GM12892 (cell line): ENCODE data around the gene POLR3B. TPM values are rescaled to one million over a fixed set of nuclear protein-coding genes. Genes with fewer than 3 reads are reported as not detected.
A peak's percentile ranks its signal among the peaks of the same experiment; 100 is the strongest.
"Not testable (repeated sequence)": the region's sequence is repeated elsewhere in the genome, so short reads cannot be mapped to it uniquely, and the experiment has no call there.

Experiments used
- DNase-seq: peaks from one replicate; pipeline ENCODE4 v3.0.0; 2011; ENCODE audit not compliant: insufficient read length
- FAIRE-seq: peaks from 2 replicates; lab custom pipeline; 2011; peaks lifted over from hg19 to GRCh38; lab: Jason Lieb, UNC
- POLR2A ChIP-seq: IDR thresholded peaks from 2 replicates; pipeline ENCODE4 v1.6.1; 2011; ENCODE audit warnings: low read depth, low read length, control low read depth
- POLR2AphosphoS5 ChIP-seq: IDR thresholded peaks from 2 replicates; pipeline ENCODE4 v1.6.1; 2011; ENCODE audit warnings: low read depth, low read length, control low read depth
- TAF1 ChIP-seq: IDR thresholded peaks from 2 replicates; pipeline ENCODE4 v1.6.1; 2011; ENCODE audit warnings: low read depth, mild to moderate bottlenecking, control low read depth, low read length, borderline replicate concordance
- polyA plus RNA-seq: library from polyadenylated mRNA; unstranded; fragments of >200 nt; gene quantifications from one replicate; pipeline ENCODE4 v1.2.1, GENCODE V29; 2012; ENCODE audit warnings: missing spikeins, inconsistent platforms; ENCODE audit not compliant: missing spikeins

The POLR3B gene
- 2.1 TPM for polyA plus RNA-seq

- DNase-seq, result peak; percentile 83
- TF ChIP-seq TAF1 (peak; percentile 58; the same call in 1 of the 2 replicates), POLR2AphosphoS5 (peak; percentile 84), POLR2A (peak; percentile 85)
- peak; percentile 97 for FAIRE-seq
Observed at GRCh38 chr12:106357549-106358395, at the start of gene POLR3B. Gene POLR3B, plus strand, starts transcription at chr12:106357748. Its CDS starts 132 bp downstream, at chr12:106357880.

GRCh38 chr12:106308121-106308520, 49.4 kb upstream of the POLR3B start:
- TF ChIP-seq POLR2A (no peak), TAF1 (no peak), POLR2AphosphoS5 (no peak)
- no peak for FAIRE-seq
- DNase-seq, result no peak

- FAIRE-seq, result no peak
- TF ChIP-seq POLR2A, result no peak
- TF ChIP-seq TAF1, result no peak
- TF ChIP-seq POLR2AphosphoS5, result no peak
- no peak for DNase-seq
Observed at GRCh38 chr12:106308611-106309010, 48.9 kb upstream of the POLR3B start.

GRCh38 chr12:106309671-106310505, 47.7 kb upstream of the POLR3B start:
- no peak for DNase-seq
- no peak for TF ChIP-seq POLR2AphosphoS5
- TF ChIP-seq POLR2A, result no peak
- TF ChIP-seq TAF1, result no peak
- peak; percentile 17 for FAIRE-seq

GRCh38 chr12:106310687-106311086, 46.9 kb upstream of the POLR3B start:
- FAIRE-seq, result peak; percentile 64
- no peak for DNase-seq
- TF ChIP-seq POLR2A, result no peak
- TF ChIP-seq POLR2AphosphoS5, result no peak
- no peak for TF ChIP-seq TAF1

- TF ChIP-seq POLR2A (no peak), POLR2AphosphoS5 (no peak), TAF1 (no peak)
- FAIRE-seq (peak; percentile 46), DNase-seq (no peak)
Observed at GRCh38 chr12:106311139-106311538, 46.4 kb upstream of the POLR3B start.

GRCh38 chr12:106313413-106313812, 44.1 kb upstream of the POLR3B start:
- not testable (repeated sequence) for FAIRE-seq, DNase-seq

- FAIRE-seq (no peak), DNase-seq (no peak)
- TF ChIP-seq TAF1 (no peak), POLR2A (no peak), POLR2AphosphoS5 (no peak)
Observed at GRCh38 chr12:106315523-106315922, 42.0 kb upstream of the POLR3B start.

- FAIRE-seq (no peak), DNase-seq (no peak)
- no peak for TF ChIP-seq POLR2A
Observed at GRCh38 chr12:106317406-106318082, 40.0 kb upstream of the POLR3B start.

- no peak for FAIRE-seq
- TF ChIP-seq POLR2AphosphoS5 (no peak), POLR2A (no peak), TAF1 (no peak)
Observed at GRCh38 chr12:106321139-106321850, 36.3 kb upstream of the POLR3B start.

GRCh38 chr12:106323537-106323936, 34.0 kb upstream of the POLR3B start:
- TF ChIP-seq POLR2AphosphoS5 (no peak), TAF1 (no peak), POLR2A (no peak)
- no peak for DNase-seq
- FAIRE-seq, result no peak

More at GRCh38 chr12:106321139-106321850, 36.3 kb upstream of the POLR3B start:
- no peak for DNase-seq

- TF ChIP-seq TAF1, result no peak
- TF ChIP-seq POLR2AphosphoS5, result no peak
- TF ChIP-seq POLR2A, result no peak
- no peak for DNase-seq
- FAIRE-seq, result no peak
Observed at GRCh38 chr12:106327309-106327869, 30.2 kb upstream of the POLR3B start.
